GM19240 (cell line): ENCODE data around the gene LIX1L.

Experiments used
- DNase-seq: peaks from one replicate; pipeline ENCODE4 v3.0.0; 2011; ENCODE audit warnings: low spot score; ENCODE audit not compliant: insufficient read length

LIX1L gene

GRCh38 chr1:145957443-145958319 lies at the start of gene LIX1L:
Gene LIX1L, minus strand, starts transcription at chr1:145958017. Its CDS starts 90 bp downstream, at chr1:145957927.
- peak; percentile 86 for DNase-seq

GRCh38 chr1:146001709-146002108 lies 43.9 kb upstream of the LIX1L start:
- no peak for DNase-seq

GRCh38 chr1:145999321-146000024 lies 41.7 kb upstream of the LIX1L start:
- DNase-seq: no peak

GRCh38 chr1:145997718-145998023 lies 39.9 kb upstream of the LIX1L start:
- DNase-seq: no peak

- no peak for DNase-seq
Observed at GRCh38 chr1:145997016-145997717, 39.4 kb upstream of the LIX1L start.

GRCh38 chr1:145996433-145997015 lies 38.7 kb upstream of the LIX1L start, which contains the start of gene TXNIP:
Gene TXNIP, minus strand, starts transcription at chr1:145996579. Its CDS starts 313 bp downstream, at chr1:145996266.
- DNase-seq: peak; percentile 97

- no peak for DNase-seq
Observed at GRCh38 chr1:145995964-145996432, 38.2 kb upstream of the LIX1L start.

- no peak for DNase-seq
Observed at GRCh38 chr1:145995148-145995881, 37.5 kb upstream of the LIX1L start.

- no peak for DNase-seq
Observed at GRCh38 chr1:145994391-145995120, 36.7 kb upstream of the LIX1L start.

- no peak for DNase-seq
Observed at GRCh38 chr1:145993618-145994390, 36.0 kb upstream of the LIX1L start.

- no peak for DNase-seq
Observed at GRCh38 chr1:145992958-145993617, 35.3 kb upstream of the LIX1L start.

- DNase-seq: no peak
Observed at GRCh38 chr1:145992502-145992936, 34.7 kb upstream of the LIX1L start.

GRCh38 chr1:145991735-145992412 lies 34.1 kb upstream of the LIX1L start:
- no peak for DNase-seq

GRCh38 chr1:145990249-145990855 lies 32.5 kb upstream of the LIX1L start:
- DNase-seq: no peak

GRCh38 chr1:145988773-145989172 lies 31.0 kb upstream of the LIX1L start:
- no peak for DNase-seq

- no peak for DNase-seq
Observed at GRCh38 chr1:145987926-145988325, 30.1 kb upstream of the LIX1L start.

- no peak for DNase-seq
Observed at GRCh38 chr1:145986551-145986950, 28.7 kb upstream of the LIX1L start.
